GM19328 (cell line): ENCODE results near the gene RABEP2.
"Not testable (repeated sequence)": the region's sequence is repeated elsewhere in the genome, so short reads cannot be mapped to it uniquely, and the experiment has no call there.

ENCODE experiments used
- ATAC-seq: cut with Tn5 transposase; IDR thresholded peaks from one replicate; pipeline ENCODE4 v1.9.1; 2021; ENCODE audit warnings: mild to moderate bottlenecking, moderate library complexity; ENCODE audit not compliant: unreplicated experiment

RABEP2 gene

GRCh38 chr16:28932339-28933141, 7.5 kb upstream of the RABEP2 start:
- no peak for ATAC-seq

DNA sequence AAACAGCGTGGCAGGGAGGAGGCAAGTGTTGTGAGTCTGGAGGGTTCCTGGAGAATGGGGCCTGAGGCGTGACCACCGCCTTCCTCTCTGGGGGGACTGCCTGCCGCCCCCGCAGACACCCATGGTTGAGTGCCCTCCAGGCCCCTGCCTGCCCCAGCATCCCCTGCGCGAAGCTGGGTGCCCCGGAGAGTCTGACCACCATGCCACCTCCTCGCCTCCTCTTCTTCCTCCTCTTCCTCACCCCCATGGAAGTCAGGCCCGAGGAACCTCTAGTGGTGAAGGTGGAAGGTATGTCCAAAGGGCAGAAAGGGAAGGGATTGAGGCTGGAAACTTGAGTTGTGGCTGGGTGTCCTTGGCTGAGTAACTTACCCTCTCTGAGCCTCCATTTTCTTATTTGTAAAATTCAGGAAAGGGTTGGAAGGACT, 6.8 kb upstream of the RABEP2 start, which contains the start of gene CD19:
TSS of gene CD19 (plus strand) at position 171 of the 425 bp plus-strand sequence. CDS start at position 201, 30 bp downstream.
- ATAC-seq: no peak

- ATAC-seq: no peak
These were observed 5.6 kb upstream of the RABEP2 start for GRCh38 chr16:28930652-28931051.

DNA sequence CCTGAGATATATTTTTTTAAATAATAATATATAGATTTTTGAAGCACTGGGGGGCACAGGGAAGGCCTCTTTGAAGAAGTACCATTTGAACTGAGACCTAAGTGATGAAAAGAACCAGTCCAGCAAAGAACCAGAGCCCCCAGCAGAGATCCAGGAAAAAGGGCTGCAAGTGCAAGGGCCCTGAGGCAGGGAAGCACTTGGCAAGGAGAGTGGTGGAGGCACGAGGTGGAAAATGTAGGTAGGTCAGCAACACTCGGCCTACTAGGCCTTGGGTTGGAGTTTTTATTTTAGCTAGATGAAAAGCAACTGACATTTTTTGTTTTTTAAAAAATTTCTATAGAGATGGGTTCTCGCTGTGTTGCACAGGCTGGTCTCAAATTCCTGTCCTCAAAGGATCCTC, 5.2 kb upstream of the RABEP2 start:
- no peak for ATAC-seq

DNA sequence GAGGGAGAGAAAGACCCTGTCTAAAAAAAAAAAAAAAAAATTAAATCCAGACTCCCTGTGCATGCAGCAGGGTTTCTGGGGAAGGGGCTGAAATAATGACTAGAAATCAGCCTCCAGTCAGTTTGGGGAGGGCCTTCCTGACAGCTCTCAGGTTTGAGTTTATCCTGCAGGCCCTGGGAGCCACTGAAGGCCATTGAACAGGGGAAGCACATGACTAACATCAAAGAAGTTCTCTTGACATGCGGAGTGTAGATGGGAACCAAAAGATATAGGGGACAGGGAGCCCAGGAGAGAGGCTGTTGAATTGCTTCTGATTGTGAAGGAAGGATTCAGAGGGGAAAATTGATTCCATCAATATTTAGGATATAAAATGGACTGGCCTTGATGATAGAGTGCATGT, 2.8 kb upstream of the RABEP2 start:
- no peak for ATAC-seq

DNA sequence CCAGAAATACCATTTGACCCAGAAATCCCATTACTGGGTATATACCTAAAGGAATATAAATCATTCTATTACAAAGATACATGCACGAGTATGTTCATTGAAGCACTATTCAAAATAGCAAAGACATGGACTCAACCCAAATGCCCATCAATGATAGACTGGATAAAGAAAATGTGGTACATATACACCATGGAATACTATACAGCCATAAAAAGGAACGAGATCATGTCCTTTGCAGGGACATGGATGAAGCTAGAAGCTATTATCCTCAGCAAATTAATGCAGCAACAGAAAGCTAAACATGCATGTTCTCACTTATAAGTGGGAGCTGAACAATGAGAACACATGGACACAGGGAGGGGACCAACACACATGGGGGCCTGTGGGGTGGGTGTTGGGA, 1.2 kb upstream of the RABEP2 start:
- ATAC-seq: not testable (repeated sequence)

- no peak for ATAC-seq
These were observed 569 bp upstream of the RABEP2 start for GRCh38 chr16:28925386-28926228.

DNA sequence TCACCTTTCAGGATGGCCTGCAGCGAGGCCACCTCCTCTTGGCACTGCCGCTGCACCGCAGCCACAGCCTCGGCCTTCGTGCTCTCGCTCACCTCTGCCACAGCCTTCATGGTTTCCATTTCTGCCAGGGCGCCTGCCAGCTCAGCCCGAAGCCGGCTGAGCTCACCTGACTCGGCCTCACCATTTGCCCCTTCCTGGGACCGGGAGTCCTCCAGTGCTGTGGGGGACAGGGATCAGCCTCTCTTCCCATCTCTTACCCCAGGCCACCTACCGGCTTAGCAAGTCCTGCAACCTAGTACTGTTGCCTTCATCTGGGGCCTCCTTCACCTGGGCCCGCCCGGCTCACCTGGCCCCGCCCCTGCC, 658 bp downstream of the RABEP2 start:
- no peak for ATAC-seq

DNA sequence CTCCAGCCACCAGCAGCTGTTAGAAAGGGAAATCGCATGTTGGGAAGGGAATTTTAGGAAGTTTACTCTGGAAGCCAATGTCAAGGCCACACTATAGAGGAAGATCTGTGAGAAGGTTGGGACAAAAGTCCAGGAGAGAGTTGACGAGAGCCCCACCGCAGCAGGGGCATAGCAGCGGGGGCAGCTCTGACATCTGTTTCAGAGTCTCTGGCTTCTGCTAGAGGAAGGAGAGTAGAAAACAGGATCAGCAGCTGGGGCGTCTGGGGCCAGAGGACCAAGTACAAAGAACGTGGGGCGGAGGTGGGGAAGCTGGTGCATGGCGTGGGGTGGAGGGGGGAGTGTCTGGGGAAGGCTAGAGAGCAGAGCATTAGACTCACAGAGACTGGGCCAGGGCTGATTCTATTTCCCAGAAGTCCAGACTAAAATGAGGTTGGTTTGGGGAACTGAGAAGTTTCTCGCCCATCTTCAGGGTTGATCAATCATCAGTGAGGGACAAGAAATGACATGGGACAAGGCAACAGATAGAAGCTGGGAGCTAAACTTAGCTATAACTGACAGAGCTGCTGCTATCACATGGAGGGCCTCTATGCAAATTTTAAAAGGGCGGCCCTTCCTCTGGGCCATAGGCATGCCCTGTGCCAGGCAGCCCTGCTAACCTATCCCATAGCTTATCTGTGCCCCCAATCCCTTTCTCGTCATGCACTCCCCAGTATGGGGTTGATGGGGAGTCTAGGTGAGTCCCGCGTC, 1.2 kb downstream of the RABEP2 start:
- peak; percentile 48 for ATAC-seq

DNA sequence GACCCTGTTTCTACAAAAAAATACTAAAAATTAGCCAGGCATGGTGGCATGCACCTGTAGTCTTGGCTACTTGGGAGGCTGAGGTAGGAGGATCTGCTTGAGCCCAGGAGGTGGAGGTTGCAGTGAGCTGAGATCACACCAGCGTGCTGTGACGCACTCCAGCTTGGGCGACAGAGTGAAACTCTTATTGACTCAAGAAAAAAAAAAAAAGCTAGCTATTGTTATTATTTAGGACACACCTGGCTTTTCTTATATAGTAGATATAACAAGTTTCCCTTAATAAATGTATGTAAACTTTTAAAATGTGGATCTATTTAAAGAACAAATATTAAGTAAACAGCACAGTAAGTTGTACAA, 1.8 kb downstream of the RABEP2 start:
- no peak for ATAC-seq

GRCh38 chr16:28918698-28919097, 6.3 kb downstream of the RABEP2 start:
- no peak for ATAC-seq

- ATAC-seq: no peak
These were observed 7.9 kb downstream of the RABEP2 start for GRCh38 chr16:28917095-28917494.

DNA sequence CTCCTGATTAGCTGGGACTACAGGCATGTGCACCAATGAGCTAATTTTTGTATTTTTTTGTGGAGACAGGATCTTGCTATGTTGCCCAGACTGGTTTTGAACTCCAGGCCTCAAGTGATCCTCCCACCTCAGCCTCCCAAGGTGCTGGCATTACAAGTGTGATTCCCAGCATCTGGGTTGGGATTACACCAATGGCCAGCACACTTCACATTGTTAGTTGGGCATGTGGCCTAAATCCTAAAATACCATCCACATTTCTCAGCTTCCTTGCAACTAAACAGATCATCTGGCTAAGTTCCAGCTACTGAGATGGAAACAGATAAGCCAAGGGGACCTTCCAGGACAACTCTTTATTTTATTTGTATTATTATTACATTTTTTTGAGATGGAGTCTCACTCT, 9.9 kb downstream of the RABEP2 start:
- ATAC-seq: no peak

DNA sequence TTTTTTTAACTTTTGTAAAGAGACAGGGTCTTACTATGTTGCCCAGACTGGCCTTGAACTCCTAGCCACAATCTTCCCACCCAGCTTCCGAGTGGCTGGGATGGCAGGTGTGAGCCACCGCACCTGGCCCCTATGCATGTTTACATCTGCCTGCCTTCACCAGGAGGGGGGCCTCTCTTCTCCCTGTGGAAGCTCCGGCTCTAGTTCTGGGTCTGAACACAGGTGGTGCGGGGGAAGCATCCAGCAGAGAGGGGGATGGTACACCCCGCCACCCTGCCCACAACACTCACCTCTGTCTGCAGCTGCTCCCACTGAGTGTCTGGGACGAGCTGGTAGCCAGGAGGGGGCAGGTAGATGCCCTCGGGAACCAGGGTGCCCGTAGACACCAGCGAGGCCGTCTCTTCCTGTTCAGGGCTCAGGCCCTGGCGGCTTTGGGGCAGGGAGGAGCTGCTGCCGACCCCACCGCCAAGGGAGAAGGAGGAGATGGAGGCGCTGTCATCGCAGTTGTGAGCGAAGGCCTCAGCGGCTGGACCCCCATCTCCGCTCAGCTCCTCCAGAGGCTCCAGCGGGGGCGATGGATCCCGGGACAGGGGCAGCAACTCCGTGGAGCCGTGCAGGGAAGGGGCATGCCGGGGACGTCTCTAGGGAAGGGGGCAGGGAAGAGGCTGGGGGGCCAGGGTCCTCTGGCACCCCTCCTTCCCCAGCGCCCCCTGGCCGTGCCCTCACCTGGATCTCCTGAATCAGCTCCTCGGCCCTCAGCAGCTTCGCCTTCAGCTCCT, 10.9 kb downstream of the RABEP2 start:
- ATAC-seq: no peak

DNA sequence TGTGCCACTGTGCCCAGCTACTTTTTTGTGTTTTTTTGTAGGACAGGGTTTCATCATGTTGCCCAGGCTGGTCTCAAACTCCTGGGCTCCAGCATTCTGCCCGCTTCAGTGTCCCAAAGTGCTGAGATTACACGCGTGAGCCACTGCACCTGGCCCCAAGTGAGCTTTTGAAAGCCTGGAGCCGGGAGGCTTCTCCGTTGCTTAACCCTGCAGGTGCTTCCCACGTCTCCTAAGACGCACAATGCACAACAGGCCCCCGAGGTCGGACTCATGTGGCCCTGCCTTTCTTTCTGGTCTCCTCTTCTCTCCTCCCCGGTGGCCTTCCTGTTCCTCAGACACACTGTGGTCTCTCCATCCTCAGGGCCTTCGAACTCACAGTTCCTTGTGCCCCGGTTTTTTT, 12.5 kb downstream of the RABEP2 start:
- no peak for ATAC-seq

- no peak for ATAC-seq
These were observed 14.7 kb downstream of the RABEP2 start for GRCh38 chr16:28910086-28911031.

GRCh38 chr16:28905800-28906372, 19.2 kb downstream of the RABEP2 start:
- ATAC-seq: no peak

- ATAC-seq: no peak
These were observed 19.7 kb downstream of the RABEP2 start for GRCh38 chr16:28905229-28905754.

DNA sequence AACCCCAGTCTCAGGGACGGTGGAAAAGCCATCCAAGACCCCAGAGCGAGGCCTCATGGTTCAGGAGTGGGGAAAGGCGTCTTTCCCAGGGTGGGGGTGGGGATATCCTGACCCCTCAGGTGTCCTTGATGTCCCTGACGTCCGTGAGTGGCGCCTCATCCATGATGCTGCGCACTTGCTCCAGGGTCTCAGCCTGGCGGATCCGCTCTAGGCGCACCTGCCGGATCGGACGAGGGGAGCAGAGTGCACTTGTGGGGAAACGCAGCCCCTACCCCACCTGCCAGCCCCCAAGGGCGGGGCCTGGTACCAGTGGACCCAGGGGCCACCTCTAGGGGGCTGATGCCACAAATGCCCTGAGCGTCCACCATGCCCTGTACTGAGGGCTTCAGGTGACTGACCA, 20.2 kb downstream of the RABEP2 start:
- ATAC-seq: no peak
